GM12872 (cell line): ENCODE measurements around the gene ATG4D.
A peak's percentile ranks its signal among the peaks of the same experiment; 100 is the strongest.

Source experiments
- TF ChIP-seq, protein P1 (sequence below): IDR thresholded peaks from 3 replicates; pipeline ENCODE4 v1.5.1; 2011; ENCODE audit warnings: low read depth, mild to moderate bottlenecking, low read length, moderate library complexity; ENCODE audit not compliant: insufficient read depth

ATG4D gene

DNA sequence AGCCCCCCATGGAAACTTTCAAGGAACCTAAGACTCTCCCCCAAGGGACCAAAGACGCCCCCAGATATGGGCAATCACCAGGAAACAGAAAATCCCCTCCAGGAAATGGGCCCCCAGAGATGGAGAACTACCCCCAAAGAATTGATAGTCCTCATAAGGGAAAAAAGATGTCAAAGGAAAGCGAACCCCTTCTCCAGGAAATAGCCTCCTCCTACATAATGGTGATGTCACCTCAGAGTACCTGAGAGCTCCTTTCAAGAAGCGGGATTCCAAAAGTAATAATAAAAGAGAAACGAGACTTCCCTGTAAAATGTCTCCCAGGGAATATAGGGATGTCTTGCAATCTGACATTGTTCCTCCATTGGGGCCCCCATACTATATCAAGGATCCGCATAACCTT lies 24.0 kb downstream of the ATG4D start:
- TF ChIP-seq, protein P1, sequence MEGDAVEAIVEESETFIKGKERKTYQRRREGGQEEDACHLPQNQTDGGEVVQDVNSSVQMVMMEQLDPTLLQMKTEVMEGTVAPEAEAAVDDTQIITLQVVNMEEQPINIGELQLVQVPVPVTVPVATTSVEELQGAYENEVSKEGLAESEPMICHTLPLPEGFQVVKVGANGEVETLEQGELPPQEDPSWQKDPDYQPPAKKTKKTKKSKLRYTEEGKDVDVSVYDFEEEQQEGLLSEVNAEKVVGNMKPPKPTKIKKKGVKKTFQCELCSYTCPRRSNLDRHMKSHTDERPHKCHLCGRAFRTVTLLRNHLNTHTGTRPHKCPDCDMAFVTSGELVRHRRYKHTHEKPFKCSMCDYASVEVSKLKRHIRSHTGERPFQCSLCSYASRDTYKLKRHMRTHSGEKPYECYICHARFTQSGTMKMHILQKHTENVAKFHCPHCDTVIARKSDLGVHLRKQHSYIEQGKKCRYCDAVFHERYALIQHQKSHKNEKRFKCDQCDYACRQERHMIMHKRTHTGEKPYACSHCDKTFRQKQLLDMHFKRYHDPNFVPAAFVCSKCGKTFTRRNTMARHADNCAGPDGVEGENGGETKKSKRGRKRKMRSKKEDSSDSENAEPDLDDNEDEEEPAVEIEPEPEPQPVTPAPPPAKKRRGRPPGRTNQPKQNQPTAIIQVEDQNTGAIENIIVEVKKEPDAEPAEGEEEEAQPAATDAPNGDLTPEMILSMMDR, result no peak

DNA sequence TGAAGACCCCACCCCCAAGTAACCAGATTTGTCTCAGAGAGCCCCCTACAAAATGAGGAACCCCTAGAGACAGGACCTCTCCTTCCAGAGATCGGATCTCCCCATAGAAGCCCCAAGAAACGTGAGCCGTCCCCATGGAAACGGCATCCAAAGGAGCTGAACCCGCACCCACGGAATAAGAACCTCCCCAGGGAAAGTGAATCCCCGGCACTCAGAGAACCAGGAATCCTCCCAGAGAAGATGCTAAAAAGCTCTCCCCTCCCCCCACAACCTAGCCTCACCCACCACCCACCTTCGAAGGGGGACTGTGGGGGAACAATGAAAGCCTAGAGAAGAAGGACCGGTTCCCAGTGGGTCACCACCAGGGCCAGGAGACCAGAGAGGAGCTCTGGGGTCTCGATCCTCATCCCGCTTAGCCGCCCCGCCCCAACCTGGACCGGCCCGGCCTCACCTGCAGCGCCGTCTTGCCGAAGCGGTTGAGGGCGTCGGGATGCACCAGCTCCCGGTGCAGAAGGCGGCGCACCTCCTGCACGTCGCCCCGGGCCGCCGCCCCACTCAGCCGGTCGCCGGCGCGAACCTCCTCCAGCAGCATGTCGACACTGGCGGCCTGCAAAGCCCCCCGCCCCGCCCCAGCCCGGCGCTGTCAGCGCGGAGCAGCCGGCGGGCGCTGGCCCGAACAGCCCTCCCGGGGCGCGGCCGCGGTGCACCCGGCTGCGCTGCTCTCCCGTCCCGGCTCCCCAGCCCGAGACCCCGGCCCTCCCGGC lies 24.5 kb downstream of the ATG4D start:
- TF ChIP-seq, protein P1, result peak; percentile 9; the same call in 1 of the 3 replicates

DNA sequence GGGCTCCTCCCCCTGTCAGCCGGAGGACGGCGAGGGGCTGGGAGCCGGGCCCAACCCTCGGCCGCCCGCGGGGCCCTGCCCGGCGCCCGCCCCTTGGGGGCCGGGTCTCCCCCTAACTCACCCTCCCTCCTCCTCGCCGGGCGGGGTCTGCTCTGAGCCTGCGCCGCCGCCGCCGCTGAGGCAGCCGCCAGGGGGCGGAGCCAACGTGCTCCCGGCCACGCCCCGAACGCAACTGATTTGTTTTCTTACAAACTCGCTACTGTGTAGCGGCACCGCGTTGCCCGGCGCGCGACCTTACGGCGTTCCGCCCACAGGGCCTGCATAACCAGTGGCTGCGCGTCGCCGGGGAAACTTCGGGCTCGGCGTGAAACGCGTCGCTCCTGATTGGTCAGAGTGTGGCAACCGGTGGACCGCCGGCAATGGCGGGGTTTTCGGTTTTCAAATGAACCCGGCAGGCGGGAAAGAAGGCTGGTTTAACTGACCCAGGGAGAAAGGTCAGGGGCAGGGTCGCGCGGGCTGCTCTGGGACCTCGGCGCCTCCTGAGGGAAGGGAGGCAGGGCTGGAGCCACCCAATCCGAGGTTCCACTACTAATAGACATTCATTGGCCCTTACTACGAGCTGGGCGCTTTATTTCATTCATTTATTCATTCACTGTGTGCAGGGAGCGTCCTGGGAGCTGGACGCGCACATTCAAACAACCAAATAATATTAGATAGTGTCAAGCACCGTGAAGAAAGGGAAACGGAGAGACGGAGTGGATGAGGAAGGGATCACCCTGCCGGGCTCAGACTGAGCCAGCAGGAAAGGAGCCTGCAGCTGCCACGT lies 25.3 kb downstream of the ATG4D start, which contains the start of gene CDKN2D:
Gene CDKN2D (minus strand): TSS at position 154 of the 826 bp plus-strand sequence. CDS start 326 bp downstream, outside the sequence.
- TF ChIP-seq, protein P1, result no peak

DNA sequence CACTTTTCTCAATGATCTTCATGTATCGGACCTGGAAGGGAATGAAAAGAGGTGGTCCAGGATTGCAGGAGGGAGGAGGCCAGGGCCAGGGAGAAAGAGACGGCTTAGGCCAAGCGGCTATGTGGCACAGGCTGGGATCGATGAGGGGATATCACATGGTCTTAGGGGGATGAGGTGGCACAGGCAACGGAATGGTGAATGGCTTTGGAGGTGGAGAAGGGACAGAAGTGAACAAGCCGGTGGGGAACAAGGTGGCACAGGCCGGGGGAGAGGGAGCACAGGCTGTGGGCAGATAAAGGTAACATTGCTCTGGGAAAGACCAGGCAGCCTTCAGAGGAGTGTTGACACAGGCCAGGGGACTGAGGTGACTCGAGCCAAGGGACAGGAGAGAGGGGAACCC lies 30.8 kb downstream of the ATG4D start:
- TF ChIP-seq, protein P1, result no peak

DNA sequence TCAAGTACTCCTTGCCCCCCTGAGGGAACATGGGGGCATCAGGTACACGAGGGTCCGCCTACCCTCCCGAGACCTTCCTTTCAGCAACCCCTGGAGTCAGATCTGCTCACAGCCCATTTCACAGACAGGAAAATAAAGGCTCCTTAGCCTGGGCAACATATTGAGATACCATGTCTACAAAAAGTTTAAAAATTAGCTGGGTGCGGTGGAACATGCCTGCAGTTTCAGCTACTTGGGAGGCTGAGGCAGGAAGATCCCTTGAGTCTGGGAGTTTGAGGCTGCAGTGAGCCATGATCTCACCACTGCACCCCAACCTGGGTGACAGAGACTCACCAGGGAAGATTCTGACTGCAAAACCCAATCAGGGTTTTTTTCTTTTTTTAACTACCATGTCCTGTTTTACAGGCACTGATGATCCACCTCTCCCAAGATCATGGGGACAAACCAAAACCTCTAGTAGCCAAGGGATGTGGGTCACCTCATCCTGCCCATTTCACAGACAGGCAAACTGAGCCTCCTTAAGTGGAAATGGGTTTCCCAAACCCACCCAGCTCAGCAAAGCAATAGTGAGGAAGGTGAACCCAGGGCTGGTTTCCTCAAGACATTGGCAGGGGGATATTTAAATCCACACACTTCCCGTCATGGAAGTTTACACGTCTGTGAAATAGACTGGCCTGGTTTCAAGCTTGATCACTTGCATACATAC lies 31.5 kb downstream of the ATG4D start:
- TF ChIP-seq, protein P1, result no peak

DNA sequence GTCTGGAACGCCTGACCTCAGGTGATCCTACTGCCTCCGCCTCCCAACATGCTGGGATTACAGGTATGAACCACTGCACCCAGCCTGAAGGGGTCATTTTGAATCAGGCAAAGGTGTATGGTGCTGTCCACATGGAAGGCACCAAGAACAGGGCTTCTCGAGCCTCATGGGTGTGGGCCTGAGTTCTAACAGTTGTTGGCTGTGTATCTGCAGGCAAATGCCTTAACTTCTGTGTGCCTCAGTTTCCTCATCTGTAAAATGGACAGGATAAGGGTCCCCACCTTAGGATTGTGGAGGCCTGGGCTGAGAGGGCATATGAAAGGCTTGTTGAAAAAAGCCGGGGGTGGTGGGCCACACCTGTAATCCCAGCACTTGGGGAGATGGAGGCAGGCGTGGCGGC lies 34.2 kb downstream of the ATG4D start:
- TF ChIP-seq, protein P1, result no peak

DNA sequence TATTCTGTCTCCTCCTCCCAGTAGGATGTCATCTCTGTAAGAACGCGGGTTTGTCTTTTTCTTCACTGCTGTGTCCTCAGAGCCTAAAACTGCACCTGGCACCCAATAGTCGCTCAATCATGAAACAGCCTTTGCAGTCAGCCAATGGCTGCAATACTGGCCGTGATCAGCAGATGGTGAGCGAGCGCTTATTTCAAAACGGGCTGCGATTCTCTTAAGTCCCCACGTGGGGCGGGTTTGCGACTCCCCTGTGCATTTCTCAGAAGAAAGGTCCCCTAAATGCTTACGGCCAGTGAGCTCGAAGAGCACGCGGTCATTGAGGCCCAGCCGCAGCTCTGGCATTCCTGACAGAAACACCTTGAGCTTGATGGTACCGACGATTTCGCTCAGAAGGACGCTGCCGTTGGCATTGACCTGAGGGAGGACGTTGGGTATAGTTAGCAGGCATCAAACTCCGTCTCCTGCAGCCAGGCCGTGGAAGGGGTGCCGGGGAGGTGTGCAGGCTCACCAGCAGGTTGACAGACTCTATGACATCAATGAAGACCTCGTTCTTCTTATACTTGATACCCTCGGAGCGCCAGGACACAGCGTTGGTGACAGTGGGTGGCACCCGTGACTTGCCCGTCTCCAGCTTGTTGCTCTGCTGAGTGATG lies 37.4 kb downstream of the ATG4D start:
- TF ChIP-seq, protein P1, result peak; percentile 100
